GM21526 (cell line): ENCODE measurements around the gene EXOSC7.
A peak's percentile ranks its signal among the peaks of the same experiment; 100 is the strongest.

Experiments
- ATAC-seq: cut with Tn5 transposase; IDR thresholded peaks from one replicate; pipeline ENCODE4 v1.9.1; 2021; ENCODE audit warnings: moderate library complexity; ENCODE audit not compliant: unreplicated experiment, low FRiP score

The EXOSC7 gene

DNA sequence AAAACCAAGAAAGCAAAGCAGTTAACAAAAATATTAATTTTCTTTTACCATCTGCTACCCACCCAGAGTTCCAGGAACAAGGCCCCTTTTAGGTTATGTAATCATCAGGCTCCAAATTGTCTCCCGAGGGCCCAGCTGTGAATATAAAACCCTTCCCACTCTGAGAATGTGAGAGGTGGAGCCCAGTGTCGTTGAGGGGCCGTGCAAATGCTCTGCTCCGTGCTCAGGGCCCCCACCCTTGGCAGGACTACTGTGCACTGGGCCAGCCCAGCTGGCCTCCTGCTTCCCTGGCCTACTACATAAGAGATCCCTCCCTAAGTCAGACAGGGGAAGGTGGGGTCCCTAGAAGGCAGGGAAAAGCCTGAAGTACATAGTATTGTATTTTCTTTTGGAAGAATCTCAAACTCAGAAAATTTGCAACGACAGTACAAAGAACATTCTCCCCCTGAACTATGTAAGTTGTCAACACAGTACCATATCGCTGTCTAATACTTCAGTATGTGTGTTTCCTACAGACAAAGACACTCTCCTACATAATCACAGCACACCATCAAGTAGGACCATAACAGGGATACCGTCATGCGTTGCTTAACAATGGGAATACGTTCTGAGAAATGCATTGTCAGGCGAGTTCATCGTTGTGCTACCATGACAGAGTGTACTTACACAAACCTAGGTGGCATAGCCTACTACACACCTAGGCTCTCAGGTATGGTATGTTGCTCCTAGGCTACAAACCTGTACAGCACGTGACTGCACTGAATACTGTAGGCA, 45.7 kb downstream of the EXOSC7 start:
- no peak for ATAC-seq

DNA sequence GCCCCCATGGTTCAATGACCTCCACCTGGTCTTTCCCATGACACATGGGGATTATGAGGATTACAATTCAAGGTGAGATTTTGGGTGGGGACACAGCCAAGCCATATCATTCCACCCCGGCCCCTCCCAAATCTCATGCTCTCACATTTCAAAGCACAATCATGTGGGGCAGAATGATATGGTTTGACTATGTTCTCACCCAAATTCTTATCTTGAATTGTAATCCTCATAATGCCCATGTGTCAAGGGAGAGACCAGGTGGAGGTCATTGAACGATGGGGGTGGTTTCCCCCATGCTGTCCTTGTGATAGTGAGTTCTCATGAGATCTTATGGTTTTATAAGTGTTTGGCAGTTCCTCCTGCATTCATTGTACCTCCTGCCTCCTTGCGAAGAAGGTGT, 47.6 kb downstream of the EXOSC7 start:
- no peak for ATAC-seq

DNA sequence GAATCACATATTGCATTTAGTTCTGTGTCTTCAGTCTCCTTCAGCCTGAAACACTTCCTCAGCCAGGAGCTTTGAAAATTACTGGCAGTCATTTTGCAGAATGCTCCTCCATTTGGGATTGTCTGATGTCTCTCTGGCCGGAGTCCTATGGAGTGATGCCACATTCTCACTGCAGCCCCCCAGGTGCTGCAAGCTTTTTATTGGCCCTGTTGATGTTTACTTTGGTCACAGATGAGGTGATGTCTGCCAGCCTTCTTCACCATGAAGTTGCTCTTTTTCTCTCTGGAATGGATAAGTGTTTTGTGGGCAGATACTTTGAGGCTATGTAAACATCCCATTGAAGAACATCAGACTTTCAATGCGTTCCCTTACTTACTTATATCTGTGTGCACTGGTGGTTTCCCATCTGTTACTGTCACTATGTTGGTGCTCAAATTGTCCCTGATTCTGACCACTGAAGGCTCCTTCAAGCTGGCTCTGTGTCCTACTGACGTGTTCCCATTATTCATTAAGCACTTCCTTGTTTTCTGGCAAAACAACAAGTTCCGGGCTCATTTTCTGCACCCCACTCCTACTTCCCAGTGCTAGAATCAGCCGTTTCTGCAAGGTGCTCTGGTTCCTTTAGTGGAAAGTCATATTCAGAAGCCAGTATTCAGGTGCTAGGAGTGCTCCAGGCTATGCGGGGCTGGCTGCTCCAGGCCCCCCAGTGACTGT, 48.7 kb downstream of the EXOSC7 start:
- no peak for ATAC-seq

DNA sequence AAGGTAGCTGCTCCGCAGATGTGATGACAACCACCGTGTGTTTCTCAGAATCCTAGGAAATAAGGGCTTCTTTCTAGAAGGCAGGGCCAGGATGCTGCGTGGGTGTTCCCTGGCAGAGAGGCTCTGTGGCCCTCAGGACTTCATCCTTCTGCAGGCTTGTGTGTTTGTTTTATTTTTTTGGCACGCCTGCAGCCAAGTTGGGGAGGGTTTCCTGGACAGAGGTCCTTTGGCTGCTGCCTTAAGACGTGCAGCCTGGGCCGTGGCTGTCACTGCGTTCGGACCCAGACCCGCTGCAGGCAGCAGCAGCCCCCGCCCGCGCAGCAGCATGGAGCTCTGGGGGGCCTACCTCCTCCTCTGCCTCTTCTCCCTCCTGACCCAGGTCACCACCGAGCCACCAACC, 50.0 kb downstream of the EXOSC7 start, which contains the start of gene CLEC3B:
CLEC3B (plus strand) TSS at position 266 of the 400 bp plus-strand sequence; CDS start at position 326, 60 bp downstream.
- ATAC-seq, result no peak

DNA sequence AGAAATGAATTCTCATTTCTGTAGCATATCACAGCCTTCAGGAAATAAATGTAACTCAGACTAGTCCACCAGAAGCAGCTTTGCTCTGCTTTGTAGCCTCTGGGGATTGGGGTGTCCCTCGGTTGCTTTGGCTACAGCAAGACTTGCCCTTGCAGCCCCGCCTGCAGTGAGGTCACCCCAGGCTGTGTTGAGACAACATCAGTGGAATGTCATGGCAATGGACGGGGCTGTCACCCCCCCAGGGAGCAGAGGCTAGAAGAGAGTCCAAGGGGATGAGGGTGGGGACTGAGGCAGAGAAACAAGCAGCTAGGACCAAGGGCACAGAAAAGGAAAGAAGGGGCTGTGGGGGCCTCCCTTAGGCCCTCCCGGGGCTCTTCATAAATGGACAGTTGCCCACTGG, 50.9 kb downstream of the EXOSC7 start:
- ATAC-seq, result no peak

DNA sequence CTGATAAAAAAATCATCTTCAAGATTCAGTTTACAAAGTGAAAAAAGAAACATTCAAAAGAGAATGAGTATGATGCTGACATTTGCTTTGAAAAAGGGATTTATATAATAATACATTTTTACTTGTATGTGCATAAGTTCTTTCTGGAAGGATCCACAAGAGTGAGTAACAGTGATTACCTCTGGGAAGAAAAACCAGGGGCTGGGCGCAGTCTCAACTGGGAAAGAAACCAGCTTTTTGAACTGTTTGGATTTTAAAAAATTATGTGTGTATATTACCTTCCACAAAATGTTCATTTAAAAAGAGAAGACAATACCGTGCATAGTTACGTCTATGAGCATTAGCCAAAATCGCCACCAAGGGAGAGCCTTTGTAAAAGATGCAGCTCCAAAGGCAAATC, 51.4 kb downstream of the EXOSC7 start:
- ATAC-seq, result no peak

DNA sequence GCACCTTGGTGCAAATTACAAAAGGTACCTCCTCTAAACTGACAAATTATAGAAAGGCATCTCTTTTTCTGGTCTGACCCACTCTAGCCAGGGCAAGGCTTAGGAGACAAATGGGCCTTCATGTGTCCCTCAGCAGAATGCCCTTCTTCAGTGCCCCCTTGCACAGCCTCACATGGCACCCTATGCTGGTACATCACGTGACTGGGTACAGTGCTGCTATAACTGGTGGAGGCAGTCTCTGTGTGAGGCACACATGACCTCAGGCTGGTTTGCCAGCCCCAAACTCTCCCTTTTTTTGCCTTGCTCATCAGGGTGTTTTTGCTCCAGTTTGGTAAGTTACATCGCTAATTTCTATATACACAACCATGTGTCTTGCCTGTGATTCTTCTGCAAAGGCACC, 53.2 kb downstream of the EXOSC7 start:
- ATAC-seq, result no peak

DNA sequence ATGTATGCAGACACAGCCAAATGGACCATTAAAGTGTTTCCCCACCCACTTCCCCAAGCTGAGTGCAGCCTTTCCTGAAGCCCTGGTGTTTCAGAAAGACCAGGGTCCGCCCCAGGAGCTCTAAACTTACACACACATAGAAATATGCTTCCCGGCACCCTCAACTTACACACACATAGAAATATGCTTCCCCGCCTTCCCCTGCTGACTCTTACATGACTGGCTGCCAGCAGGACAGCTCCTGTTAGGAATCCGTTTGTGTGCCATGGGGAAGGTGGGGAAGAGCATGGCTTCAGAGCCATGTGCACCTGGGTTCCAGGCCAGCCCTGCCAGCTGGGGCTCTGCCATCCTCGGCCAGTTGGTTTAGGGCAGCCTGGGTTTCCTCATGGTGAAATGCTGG, 53.6 kb downstream of the EXOSC7 start:
- no peak for ATAC-seq

DNA sequence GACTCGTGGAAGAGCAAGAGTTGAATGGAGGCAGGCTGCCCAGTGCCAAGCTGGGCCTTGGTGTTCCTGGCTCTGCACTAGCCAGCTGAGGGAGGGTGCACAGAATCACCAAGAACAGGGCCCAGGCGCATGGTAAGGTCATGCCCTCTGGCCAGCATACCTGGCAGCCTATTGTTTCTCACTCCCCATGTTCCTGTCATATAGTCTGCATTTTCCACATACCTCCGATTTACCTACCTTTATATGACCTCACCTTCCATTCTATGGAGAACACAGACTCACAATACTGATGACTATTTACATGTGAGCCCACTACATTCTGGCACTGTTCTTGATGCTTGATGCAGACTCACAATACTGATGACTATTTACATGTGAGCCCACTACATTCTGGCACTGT, 55.5 kb downstream of the EXOSC7 start:
- ATAC-seq, result no peak

DNA sequence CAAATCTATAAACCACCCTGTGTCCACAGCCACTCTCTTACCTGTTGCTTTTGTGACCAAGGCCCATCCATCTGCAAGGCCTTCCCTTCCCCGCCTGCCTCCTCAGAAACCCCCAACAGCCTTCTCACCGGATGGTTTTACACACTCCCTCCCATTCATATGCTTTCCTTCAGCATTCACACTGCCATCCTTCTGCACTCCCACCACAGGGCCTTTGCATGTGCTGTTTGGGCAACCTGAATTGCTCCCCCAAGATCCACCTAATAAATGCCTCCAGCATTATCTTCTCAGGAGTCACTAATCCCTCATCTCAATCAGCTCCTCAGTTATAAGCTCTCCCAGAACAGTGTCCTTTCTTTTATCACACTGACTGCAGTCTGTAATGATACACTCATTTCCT, 56.1 kb downstream of the EXOSC7 start:
- no peak for ATAC-seq

DNA sequence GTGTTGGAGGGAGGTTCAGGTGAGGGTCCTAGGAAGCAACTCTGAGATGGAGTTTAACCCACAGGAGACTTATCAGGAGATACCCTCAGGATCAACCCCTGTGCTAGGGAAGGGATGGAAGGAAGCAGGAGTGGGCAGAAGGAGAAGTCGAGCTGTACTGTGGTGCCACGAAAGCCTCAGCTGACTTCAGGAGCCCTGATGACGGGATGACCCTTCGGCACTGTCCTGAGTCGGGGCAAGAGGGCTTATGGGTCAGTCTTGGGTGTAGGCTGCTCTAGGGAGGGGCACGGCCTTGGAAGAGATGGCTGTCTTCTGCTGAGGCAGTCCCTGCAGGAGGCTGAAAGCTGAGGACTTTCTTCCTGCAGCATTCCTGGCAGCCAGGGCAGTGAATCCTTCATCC, 57.7 kb downstream of the EXOSC7 start:
- no peak for ATAC-seq

DNA sequence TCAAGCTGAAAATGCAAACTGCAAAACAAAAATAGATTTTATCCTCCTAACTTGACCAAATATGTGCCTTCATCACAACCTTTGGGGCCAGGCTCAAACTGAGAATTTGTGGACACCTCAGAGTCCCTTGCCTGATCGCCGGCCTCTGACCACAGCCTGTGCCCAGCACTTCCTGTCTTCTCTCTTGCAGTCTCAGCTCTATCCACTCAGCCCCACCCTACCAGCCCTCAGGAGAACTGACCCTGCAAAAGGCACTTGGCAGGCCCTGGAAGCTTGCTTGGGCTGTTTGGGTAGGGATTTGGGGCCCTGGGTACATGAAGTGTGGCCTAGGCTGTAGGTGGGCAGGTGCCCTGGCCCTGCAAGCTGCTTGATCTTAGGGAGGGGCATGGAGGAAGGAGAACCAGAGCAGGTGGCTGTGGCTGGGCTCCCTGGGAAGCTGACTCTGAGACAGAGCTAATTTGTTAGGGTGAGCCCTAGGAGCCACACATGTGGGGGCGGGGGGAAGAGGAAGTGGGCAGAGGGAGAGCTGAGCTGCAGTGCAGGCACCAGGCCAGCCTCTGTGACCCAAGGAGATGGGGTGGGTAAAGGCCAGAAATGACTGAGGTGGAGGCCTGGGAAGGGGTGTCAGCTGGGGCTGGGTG, 58.7 kb downstream of the EXOSC7 start:
- no peak for ATAC-seq

DNA sequence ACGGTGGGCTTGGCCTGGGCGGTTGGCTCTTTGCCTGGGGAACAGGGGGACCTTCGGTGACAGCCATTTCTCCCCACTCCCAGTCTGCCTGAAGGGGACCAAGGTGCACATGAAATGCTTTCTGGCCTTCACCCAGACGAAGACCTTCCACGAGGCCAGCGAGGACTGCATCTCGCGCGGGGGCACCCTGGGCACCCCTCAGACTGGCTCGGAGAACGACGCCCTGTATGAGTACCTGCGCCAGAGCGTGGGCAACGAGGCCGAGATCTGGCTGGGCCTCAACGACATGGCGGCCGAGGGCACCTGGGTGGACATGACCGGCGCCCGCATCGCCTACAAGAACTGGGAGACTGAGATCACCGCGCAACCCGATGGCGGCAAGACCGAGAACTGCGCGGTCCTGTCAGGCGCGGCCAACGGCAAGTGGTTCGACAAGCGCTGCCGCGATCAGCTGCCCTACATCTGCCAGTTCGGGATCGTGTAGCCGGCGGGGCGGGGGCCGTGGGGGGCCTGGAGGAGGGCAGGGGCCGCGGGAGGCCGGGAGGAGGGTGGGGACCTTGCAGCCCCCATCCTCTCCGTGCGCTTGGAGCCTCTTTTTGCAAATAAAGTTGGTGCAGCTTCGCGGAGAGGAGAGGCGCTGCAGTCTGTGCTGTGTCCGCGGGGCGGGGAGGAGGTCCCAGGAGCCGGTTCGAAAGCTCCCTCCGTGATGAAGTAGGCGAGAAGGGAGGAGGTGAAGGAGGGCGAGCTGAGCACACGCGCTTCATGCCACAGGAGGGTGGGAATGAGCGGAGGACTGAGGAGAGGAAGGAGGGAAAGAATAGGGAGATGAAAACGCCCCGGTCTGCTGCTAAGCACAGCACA, 59.6 kb downstream of the EXOSC7 start:
- no peak for ATAC-seq

DNA sequence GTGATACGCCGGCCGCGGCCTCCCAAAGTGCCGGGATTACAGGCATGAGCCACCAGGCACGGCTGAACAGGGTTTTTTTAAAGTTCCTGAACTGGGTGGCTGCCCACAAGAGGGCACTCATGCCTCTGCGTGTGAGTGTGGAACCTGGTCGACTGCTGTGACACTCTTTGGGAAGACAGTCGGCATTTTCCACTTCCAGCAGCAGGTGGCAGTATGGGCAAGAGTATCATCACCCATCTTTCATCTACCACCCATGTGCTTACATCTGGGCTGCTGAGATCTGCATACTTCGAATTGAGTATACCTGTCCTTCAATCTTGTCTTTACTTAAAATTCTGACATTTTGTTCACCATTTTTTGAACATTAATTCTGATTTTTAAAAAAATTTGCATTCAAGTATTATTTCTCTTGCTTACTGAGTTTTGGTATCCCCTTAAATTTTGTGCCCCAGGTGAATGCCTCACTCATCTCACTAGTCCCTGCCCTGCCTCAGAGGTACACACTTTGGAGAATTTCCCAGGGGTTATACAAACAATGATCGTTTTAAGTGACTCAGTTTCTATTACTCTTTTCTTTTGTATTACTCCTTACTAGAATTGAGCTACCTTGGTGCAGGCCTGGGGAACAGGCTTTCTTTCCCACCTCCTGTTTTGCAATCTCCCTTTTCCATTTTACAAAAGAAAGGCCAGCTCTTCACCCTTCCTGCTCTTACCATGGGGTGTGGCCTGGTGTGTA, 61.8 kb downstream of the EXOSC7 start:
- peak; percentile 72 for ATAC-seq

DNA sequence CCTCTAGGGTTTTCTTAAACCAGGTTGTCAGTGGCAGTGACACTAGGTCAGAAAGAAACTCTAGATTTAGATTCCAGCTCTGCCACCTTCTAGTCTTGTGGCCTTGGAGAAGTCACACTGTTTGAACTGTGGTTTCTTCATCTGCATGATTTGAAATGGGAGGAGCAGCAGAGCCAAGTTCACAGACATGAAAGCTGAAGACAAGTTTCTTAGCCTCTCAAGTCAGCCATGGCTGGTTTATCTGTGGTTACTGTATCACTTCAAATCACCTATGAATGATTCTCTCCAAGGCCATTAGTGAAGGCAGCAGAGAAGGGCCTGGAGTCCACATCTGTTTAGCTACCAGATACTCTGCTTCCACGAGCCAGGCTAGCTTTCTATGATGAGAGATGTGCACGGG, 65.6 kb downstream of the EXOSC7 start:
- ATAC-seq, result no peak

DNA sequence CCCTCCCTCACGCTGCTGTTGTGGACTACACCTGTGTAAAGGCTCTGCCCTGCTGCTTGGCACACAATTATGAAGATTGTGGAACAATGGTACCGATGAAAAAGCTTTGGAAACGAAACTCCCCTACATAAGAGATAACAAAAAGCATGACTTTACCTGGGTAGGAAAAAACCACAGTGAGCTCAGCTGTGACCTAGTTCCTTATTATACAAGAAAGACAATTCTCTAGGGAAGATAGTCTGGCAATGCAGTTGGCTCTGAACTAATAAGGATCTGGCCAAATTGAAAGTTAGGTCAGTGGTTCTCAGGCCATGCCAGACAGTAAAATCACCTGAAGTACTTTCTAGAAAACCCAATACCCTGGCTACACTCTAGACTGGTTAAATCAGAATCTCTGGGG, 66.1 kb downstream of the EXOSC7 start:
- ATAC-seq, result no peak

DNA sequence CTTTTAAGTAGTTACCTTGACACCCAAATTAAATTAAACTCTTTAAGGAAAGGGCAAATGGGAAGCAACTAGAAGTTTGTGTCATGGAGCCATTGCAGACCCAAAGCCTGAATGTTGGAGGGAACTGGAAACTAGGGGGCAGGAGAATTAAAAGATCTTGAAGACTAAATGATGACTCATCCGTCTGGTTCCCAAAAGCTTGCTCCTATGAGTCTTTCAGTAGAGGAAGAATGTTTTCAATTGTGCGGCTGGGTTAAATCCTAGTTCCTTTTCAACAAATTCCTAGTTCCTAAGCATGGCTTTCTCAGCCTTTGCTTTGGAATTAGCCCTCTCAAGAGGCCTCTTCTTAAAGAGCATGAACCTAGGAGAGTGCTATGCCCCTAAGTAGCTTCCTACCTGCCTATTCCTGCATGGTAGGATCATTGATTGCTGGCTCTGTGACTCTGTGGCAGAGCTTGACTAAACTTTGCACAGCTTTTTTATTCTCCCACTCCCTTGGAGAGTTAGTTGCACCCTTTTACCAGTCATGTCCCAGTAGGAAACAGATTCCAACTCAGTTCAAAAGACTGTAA, 67.8 kb downstream of the EXOSC7 start:
- no peak for ATAC-seq

DNA sequence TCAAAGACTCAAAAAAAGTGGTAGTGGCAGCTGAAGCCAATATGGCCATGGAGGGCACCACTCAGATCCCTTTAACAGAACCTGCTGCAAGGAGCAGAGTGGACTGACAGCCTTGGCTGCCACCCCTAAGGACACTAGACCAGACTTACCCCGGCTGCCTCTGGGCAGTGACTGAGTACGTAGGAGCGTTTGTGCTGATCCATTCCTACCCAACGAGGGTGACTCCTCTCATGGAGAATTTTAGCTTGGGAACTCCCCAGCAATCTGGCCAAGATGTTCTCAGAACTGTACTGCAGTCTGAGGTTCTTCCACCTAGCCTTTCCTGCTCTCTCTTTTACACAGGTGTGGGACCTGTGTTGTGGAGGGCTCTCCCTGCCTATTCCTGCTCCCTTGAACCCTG, 72.2 kb downstream of the EXOSC7 start:
- ATAC-seq, result no peak

DNA sequence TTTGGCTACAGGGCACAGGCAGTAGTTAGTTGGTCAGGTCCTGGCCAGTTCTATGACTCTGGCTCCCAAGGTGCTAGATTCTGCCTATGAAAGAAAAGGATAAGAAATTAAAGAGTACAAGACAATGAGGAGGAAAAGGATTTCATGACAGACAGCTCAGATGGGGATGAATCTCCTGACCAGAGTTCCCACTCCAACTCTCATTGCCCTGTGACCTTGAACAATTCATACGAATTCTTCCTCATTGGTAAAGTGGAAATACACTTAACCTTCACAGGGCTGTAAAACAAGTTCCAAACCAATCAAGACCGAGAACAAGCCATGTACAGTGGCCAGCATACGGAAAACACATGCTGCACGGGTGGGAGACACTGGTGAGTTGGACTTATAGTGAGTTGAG, 73.8 kb downstream of the EXOSC7 start:
- ATAC-seq, result no peak

DNA sequence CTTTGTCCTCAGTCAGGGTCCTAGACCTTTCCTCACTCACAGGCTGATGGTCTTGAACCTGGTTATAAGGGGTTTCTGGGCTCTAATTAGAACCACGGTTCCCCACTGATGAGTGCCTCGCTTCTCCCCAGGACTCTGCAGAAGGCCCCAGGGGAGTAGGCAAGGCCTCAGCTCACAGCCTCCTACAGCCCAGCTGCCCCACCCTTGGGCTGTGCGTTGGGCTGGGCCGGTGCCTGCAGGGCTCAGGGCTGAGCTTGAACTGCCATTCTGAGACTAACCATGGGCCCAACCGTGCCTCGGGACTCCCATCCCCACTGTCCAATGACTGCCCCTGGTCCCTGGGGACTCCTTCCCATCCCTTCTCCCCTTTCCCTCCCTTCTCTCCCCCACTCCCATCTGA, 75.6 kb downstream of the EXOSC7 start:
- no peak for ATAC-seq
